Body of pancreas (tissue), 4 donors: Measurements from ENCODE around the gene SARM1. TPM values are rescaled to one million over a fixed set of nuclear protein-coding genes. Genes with fewer than 3 reads are reported as not detected.

Experiments
- ATAC-seq: fragments of 150-250 bp; one replicate; pipeline ENCODE4 v1.9.1; 2016
- DNase-seq, 4 donors: peaks; one replicate each; pipeline ENCODE4 v3.0.0-alpha.2; 2019
- H3K27ac ChIP-seq, 4 donors: fragments of 200-600 bp; sonication (generic); 1 replicate in 3 of 4; 2 replicates in 1 of 4; pipeline versions ENCODE4 v1.5.1 to v1.6.1; 2016 to 2019; ENCODE audit warnings: mild to moderate bottlenecking in 1 of 4, mixed read lengths in 1 of 4, moderate library complexity in 1 of 4
- H3K27me3 ChIP-seq, 2 donors: fragments of 200-600 bp; sonication (generic); one replicate each; pipeline ENCODE4 v1.6.0; 2016; ENCODE audit warnings: mild to moderate bottlenecking in 1 of 2
- H3K36me3 ChIP-seq, 2 donors: fragments of 200-600 bp; sonication (generic); replicated peaks in 1 of 2; 2 replicates each; pipeline ENCODE4 v1.5.1; 2016; ENCODE audit warnings: low read depth in 2 of 2; ENCODE audit not compliant: insufficient read depth in 1 of 2
- H3K4me1 ChIP-seq: fragments of 200-600 bp; sonication (generic); one replicate; pipeline ENCODE4 v1.6.0; 2016
- H3K4me3 ChIP-seq, 2 donors: fragments of 200-600 bp; sonication (generic); 1 replicate in 1 of 2; 2 replicates in 1 of 2; pipeline ENCODE4 v1.5.1; 2016 to 2019
- H3K9me3 ChIP-seq, 3 donors: fragments of 200-600 bp; sonication (generic); 1 replicate in 2 of 3; 2 replicates in 1 of 3; pipeline ENCODE4 v1.5.1; 2016
- POLR2A ChIP-seq, 3 donors: fragments of 450-650 bp; IDR thresholded peaks; one replicate each; pipeline ENCODE4 v1.6.1; 2016; ENCODE audit warnings: antibody characterized with exemption in 3 of 3, mild to moderate bottlenecking in 2 of 3
- WGBS, 2 donors: methylation state at CpG; one replicate each; pipeline ENCODE4 v1.1.5; 2017; 5-methylcytosine and 5-hydroxymethylcytosine counted together
- intact Hi-C: fragments of 100-400 bp; cut with DNase I; formaldehyde crosslinking; loops from one replicate; pipeline ENCODE4 v1.15.1; 2023
- total RNA-seq, 2 donors: library from RNA; depleted of rRNA; stranded (reverse); fragments of >200 nt; gene quantifications; one replicate each; pipeline ENCODE4 v1.1.0, GENCODE V29; 2016
- TF ChIP-seq, protein P1 (sequence below), 7 experiments: fragments of 450-650 bp in 4 of 7; fragments of 200-600 bp in 3 of 7; sonication (generic) in 3 of 7; IDR thresholded peaks; one replicate each; pipeline ENCODE4 v1.5.1; 2016 to 2019; ENCODE audit warnings: antibody characterized with exemption in 7 of 7

SARM1 gene
- total RNA-seq, 2 donors from 2014 or later: 13.7 to 33.9 TPM

- Histone ChIP-seq H3K27ac (peak within 1 kb of the TSS; percentile 65 to 93 (median 88)), H3K4me3 (peak within 1 kb of the TSS; percentile 86 to 87), H3K36me3 (peaks cover 11 to 25% of the 10 kb centered on the region in 2 donors), H3K4me1 (peaks cover 26% of the 10 kb centered on the region), H3K27me3 (no peaks in the 10 kb centered on the region), H3K9me3 (no peaks in the 10 kb centered on the region)
- intact Hi-C loops: no loop called here
- peak; percentile 95 for DNase-seq
- TF ChIP-seq, protein P1, sequence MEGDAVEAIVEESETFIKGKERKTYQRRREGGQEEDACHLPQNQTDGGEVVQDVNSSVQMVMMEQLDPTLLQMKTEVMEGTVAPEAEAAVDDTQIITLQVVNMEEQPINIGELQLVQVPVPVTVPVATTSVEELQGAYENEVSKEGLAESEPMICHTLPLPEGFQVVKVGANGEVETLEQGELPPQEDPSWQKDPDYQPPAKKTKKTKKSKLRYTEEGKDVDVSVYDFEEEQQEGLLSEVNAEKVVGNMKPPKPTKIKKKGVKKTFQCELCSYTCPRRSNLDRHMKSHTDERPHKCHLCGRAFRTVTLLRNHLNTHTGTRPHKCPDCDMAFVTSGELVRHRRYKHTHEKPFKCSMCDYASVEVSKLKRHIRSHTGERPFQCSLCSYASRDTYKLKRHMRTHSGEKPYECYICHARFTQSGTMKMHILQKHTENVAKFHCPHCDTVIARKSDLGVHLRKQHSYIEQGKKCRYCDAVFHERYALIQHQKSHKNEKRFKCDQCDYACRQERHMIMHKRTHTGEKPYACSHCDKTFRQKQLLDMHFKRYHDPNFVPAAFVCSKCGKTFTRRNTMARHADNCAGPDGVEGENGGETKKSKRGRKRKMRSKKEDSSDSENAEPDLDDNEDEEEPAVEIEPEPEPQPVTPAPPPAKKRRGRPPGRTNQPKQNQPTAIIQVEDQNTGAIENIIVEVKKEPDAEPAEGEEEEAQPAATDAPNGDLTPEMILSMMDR (IDR thresholded peaks at IDR 0.05): peak in 2 of 7 experiments; percentile 26 to 40
- peak; percentile 85 to 95 (median 92) for TF ChIP-seq POLR2A (IDR thresholded peaks at IDR 0.05)
- peak; percentile 99 for ATAC-seq
- WGBS, 2 donors: 0 to 1% methylated on average over 22 to 71 of the region's 80 CpGs
Observed at GRCh38 chr17:28357061-28357900, 14.2 kb upstream of the SARM1 start, which contains the start of gene POLDIP2. Gene POLDIP2 (minus strand): TSS chr17:28357527. CDS start chr17:28357448, 79 bp downstream.

DNA sequence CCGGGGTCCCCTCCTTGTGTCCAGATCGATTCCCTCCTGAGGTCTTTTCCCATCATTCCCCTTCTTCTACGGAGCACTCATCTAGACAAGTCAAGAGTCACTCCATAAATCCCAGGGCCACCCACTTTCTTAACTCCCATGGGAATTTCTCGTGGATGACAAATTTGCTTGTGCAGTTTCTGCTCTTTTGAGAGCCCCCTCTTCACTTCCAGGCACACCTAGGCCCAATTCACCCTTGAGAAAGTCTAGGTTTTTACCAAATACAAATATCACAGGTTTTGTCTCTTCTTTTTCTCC lies 13.6 kb upstream of the SARM1 start:
- WGBS, 2 donors: 0 to 1% methylated on average over 4 of the region's 4 CpGs
- no peak for TF ChIP-seq POLR2A (IDR thresholded peaks at IDR 0.05)
- TF ChIP-seq, protein P1 (IDR thresholded peaks at IDR 0.05): no peak
- Histone ChIP-seq H3K9me3 (no peaks in the 10 kb centered on the region), H3K36me3 (peaks cover 7 to 22% of the 10 kb centered on the region in 2 donors), H3K27ac (peak overlapping the region; percentile 11 to 93 (median 88)), H3K27me3 (no peaks in the 10 kb centered on the region), H3K4me3 (peak overlapping the region; percentile 86 to 87), H3K4me1 (peaks cover 26% of the 10 kb centered on the region)
- DNase-seq (no peak), ATAC-seq (no peak)
- intact Hi-C loops: no loop called here

DNA sequence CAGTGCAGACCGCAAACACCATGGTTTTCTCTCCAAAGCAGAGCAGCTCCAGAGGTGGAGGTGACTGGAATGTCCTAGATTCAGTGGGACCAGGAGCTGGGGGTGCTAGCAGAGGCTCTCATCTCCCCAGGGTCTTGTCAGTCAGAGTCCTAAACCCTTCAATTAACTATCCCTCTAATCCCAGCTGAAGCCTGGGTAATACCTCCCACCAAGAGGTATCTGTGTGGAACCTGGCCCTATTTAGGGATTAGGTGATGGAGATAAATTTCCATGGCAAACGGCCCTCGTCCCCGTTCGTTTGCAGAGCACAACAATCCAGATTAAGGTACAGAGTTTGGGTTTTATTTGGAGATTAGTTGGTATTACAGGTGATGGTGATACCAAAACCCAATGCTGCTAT lies 8.3 kb upstream of the SARM1 start:
- Histone ChIP-seq H3K27ac (no peak overlapping the region), H3K36me3 (peaks cover 0 to 25% of the 10 kb centered on the region in 2 donors), H3K27me3 (no peaks in the 10 kb centered on the region), H3K9me3 (no peaks in the 10 kb centered on the region), H3K4me3 (no peak overlapping the region), H3K4me1 (peaks cover 8% of the 10 kb centered on the region)
- TF ChIP-seq POLR2A (IDR thresholded peaks at IDR 0.05): no peak
- TF ChIP-seq, protein P1 (IDR thresholded peaks at IDR 0.05): no peak
- WGBS, 2 donors: 78 to 83% methylated on average over 5 of the region's 5 CpGs
- intact Hi-C loops: no loop called here
- ATAC-seq: no peak
- no peak for DNase-seq

- intact Hi-C loops: no loop called here
- Histone ChIP-seq H3K9me3 (no peaks in the 10 kb centered on the region), H3K27me3 (no peaks in the 10 kb centered on the region), H3K4me3 (no peak overlapping the region), H3K36me3 (peaks cover 0 to 25% of the 10 kb centered on the region in 2 donors), H3K27ac (no peak overlapping the region), H3K4me1 (peaks cover 1% of the 10 kb centered on the region)
- no peak for DNase-seq
- TF ChIP-seq POLR2A (IDR thresholded peaks at IDR 0.05): no peak
- 91% methylated on average over 8 of the region's 8 CpGs for WGBS, 2 donors
- ATAC-seq: no peak
Observed at GRCh38 chr17:28363776-28364650, 7.5 kb upstream of the SARM1 start.
